Kidney (tissue), 14 donors: Measurements from ENCODE around the gene DAP3. TPM values are rescaled to one million over a fixed set of nuclear protein-coding genes. Genes with fewer than 3 reads are reported as not detected.
"Not testable (repeated sequence)": the region's sequence is repeated elsewhere in the genome, so short reads cannot be mapped to it uniquely, and the experiment has no call there.

Experiments
- DNase-seq, 5 donors: peaks; one replicate each; pipeline ENCODE4 v3.0.0-alpha.2; 2013 to 2020
- FAIRE-seq: peaks from 2 replicates; lab custom pipeline; 2012; peaks lifted over from hg19 to GRCh38; lab: Jason Lieb, UNC
- H3K27ac ChIP-seq, 2 donors: one replicate each; pipeline ENCODE4 v1.7.0; 2013; ENCODE audit warnings: low read depth in 2 of 2, low read length in 2 of 2, inconsistent platforms in 1 of 2
- H3K27me3 ChIP-seq: one replicate; pipeline ENCODE4 v1.7.1; 2013; ENCODE audit warnings: low read length, inconsistent platforms; ENCODE audit not compliant: control insufficient read depth, insufficient read depth
- H3K36me3 ChIP-seq, 3 donors: one replicate each; pipeline versions ENCODE4 v1.7.0 to v1.7.1; 2013; ENCODE audit warnings: low read length in 3 of 3, control low read depth in 1 of 3, inconsistent platforms in 1 of 3; ENCODE audit not compliant: insufficient read depth in 3 of 3, control insufficient read depth in 2 of 3
- H3K4me1 ChIP-seq, 3 donors: one replicate each; pipeline versions ENCODE4 v1.7.0 to v1.7.1; 2013; ENCODE audit warnings: low read length in 3 of 3, inconsistent platforms in 1 of 3, low read depth in 1 of 3; ENCODE audit not compliant: control insufficient read depth in 2 of 3, insufficient read depth in 2 of 3
- H3K4me3 ChIP-seq, 3 donors: one replicate each; pipeline versions ENCODE4 v1.7.0 to v1.8.1; 2013; ENCODE audit warnings: low read length in 3 of 3, control low read depth in 1 of 3, inconsistent platforms in 1 of 3
- H3K9ac ChIP-seq, 3 donors: one replicate each; pipeline versions ENCODE4 v1.7.0 to v1.7.1; 2013; ENCODE audit warnings: low read length in 3 of 3, control low read depth in 1 of 3, inconsistent platforms in 1 of 3
- H3K9me3 ChIP-seq, 3 donors: one replicate each; pipeline versions ENCODE4 v1.7.0 to v1.7.1; 2013; ENCODE audit warnings: low read length in 3 of 3, control low read depth in 1 of 3, inconsistent platforms in 1 of 3; ENCODE audit not compliant: control insufficient read depth in 2 of 3, insufficient read depth in 1 of 3
- CTCF ChIP-seq: IDR thresholded peaks from 3 replicates; pipeline ENCODE4 v1.5.1; 2012; ENCODE audit warnings: mild to moderate bottlenecking, moderate library complexity, borderline replicate concordance; ENCODE audit not compliant: insufficient read depth; ENCODE audit errors: extremely low read depth
- intact Hi-C: fragments of 100-400 bp; cut with DNase I; formaldehyde crosslinking; loops from one replicate; pipeline ENCODE4 v1.11.1; 2022
- polyA plus RNA-seq: library from polyadenylated mRNA; stranded (reverse); fragments of 350-450 nt; fragmentation: Illumina TruSeq; extraction: RNeasy Lipid Tissue Mini Kit (QIAGEN cat#74804); gene quantifications from one replicate; pipeline ENCODE4 v1.2.3, GENCODE V29; 2014; ENCODE audit warnings: low read depth, low replicate concordance; ENCODE audit not compliant: insufficient read depth
- total RNA-seq: library from RNA; stranded (reverse); fragmentation: NEBNext Ultra II Directional; extraction: Animal tissue kit (Norgen Biotek cat#: 25700); gene quantifications from one replicate; pipeline ENCODE4 v1.2.1, GENCODE V29; 2021
- donor health status: control.
- donor health status: control.
- donor health status: control.
- donor health status: control.
- donor health status: control.
- donor health status: DM: yes; HTN: yes; CAD: no.
- donor health status: Normal renal cell carcinoma (clear cell type).

Gene DAP3
- total and polyA plus RNA-seq, 2 donors from 2014 or later: 85.2 to 92.2 TPM

- peak in 1 of 5 donors; percentile 20 for DNase-seq
- H3K9me3 ChIP-seq: no peaks in the 10 kb centered on the region
- peaks cover 0 to 5% (median 0%) of the 10 kb centered on the region in 3 donors for H3K36me3 ChIP-seq
- H3K4me1 ChIP-seq: no peaks in the 10 kb centered on the region
- no peak overlapping the region for H3K27ac ChIP-seq
- no peak overlapping the region for H3K9ac ChIP-seq
- H3K27me3 ChIP-seq: no peaks in the 10 kb centered on the region
- intact Hi-C loops: no loop called here
- no peak for TF ChIP-seq CTCF
- no peak overlapping the region for H3K4me3 ChIP-seq
- FAIRE-seq: no peak
These were observed 24.2 kb downstream of the DAP3 start for GRCh38 chr1:155713075-155713474.

DNA sequence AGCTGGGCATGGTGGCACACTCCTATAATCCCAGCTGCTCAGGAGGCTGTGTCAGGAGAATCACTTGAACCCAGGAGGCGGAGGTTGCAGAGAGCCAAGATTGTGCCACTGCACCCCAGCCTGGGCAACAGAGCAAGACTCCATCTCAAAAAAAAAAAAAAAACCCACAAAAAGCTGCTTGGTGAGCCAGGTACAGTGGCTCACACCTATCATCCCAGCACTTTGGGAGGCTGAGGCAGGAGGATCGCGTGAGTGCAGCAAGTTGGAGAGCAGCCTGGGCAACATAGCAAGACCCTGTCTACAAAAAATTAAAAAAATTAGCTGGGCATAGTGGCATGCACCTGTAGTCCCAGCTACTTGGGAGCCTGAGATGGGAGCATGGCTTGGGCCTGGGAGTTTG is 26.2 kb downstream of the DAP3 start:
- H3K36me3 ChIP-seq, H3K4me3 ChIP-seq, H3K4me1 ChIP-seq, H3K9me3 ChIP-seq, intact Hi-C loops, DNase-seq, H3K27ac ChIP-seq, FAIRE-seq, H3K27me3 ChIP-seq, H3K9ac ChIP-seq: not testable (repeated sequence)

- Histone ChIP-seq H3K9me3 (no peaks in the 10 kb centered on the region), H3K36me3 (peaks cover 0 to 2% (median 0%) of the 10 kb centered on the region in 3 donors), H3K27me3 (no peaks in the 10 kb centered on the region), H3K4me1 (no peaks in the 10 kb centered on the region), H3K9ac (no peak overlapping the region), H3K4me3 (no peak overlapping the region), H3K27ac (no peak overlapping the region)
- TF ChIP-seq CTCF: no peak
- DNase-seq (no peak), FAIRE-seq (no peak)
- intact Hi-C loops: no loop called here
These were observed 26.9 kb downstream of the DAP3 start for GRCh38 chr1:155715777-155716176.

DNA sequence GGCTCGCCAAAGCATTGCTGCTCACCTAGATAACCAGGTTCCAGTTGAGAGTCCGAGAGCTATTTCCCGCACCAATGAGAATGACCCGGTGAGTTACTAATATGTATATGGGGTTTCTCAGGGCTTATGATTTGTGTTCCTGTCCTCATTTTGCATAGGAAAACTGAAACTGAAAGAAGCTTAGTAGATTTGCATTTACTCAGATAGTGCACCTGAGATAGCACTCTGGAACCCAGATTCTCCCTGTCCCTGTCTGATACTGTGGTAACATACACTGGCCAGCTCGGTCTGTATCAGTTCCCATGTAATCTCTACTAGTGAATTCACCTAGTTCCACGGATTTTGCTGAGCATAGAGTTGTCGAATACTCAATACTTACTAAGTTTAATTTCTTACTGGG is 28.1 kb downstream of the DAP3 start:
- intact Hi-C loops: no loop called here
- Histone ChIP-seq H3K9ac (no peak overlapping the region), H3K27ac (no peak overlapping the region), H3K4me3 (no peak overlapping the region), H3K9me3 (no peaks in the 10 kb centered on the region), H3K27me3 (no peaks in the 10 kb centered on the region), H3K36me3 (peaks cover 0 to 2% (median 0%) of the 10 kb centered on the region in 3 donors), H3K4me1 (no peaks in the 10 kb centered on the region)
- TF ChIP-seq CTCF: no peak
- no peak for DNase-seq
- FAIRE-seq: no peak

DNA sequence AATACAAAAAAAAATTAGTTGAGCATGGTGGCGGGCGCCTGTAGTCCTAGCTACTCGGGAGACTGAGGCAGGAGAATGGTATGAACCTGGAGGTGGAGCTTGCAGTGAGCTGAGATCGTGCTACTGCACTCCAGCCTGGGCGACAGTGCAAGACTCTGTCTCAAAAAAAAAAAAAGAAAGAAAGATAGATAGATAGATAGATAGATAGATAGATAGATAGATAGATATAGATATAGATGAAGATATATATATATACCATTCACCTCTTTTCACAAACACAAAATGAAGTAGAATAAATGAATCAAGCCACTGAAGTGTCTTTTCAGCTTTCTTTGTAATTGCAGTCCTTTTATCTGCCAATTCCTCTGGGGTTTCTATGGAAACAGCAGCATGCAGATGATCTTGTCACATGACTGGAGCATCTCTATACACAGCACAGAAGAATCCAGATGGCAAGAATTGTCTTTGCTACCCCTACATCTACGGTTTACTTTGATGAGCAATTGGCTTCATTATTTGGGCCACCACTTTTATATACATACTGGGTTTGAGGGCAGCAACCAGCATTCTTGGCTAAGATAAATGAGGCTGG is 29.7 kb downstream of the DAP3 start:
- H3K27me3 ChIP-seq, H3K4me1 ChIP-seq, H3K4me3 ChIP-seq, H3K9me3 ChIP-seq, H3K9ac ChIP-seq, H3K36me3 ChIP-seq, DNase-seq, H3K27ac ChIP-seq, intact Hi-C loops, FAIRE-seq: not testable (repeated sequence)
